Measurements from ENCODE around the gene CA11.
"Not testable (repeated sequence)": the region's sequence is repeated elsewhere in the genome, so short reads cannot be mapped to it uniquely, and the experiment has no call there.

The CA11 gene

GRCh38 chr19:48646001-48646721 is at the start of gene CA11:
TSS of gene CA11 (minus strand) at chr19:48646187. CDS start at chr19:48645632, 555 bp downstream.
- DNase-seq (ENCODE audit: low read depth), result peak; percentile 81

- DNase-seq (ENCODE audit: low read depth), result not testable (repeated sequence)
Measured at GRCh38 chr19:48693629-48694028, 47.6 kb upstream of the CA11 start.

- no peak for DNase-seq (ENCODE audit: low read depth)
Measured at GRCh38 chr19:48689449-48689848, 43.5 kb upstream of the CA11 start.

- DNase-seq (ENCODE audit: low read depth), result no peak
Measured at GRCh38 chr19:48687776-48688175, 41.8 kb upstream of the CA11 start.

- not testable (repeated sequence) for DNase-seq (ENCODE audit: low read depth)
Measured at GRCh38 chr19:48686637-48687036, 40.6 kb upstream of the CA11 start.

GRCh38 chr19:48686088-48686487 is 40.1 kb upstream of the CA11 start:
- DNase-seq (ENCODE audit: low read depth), result no peak

- DNase-seq (ENCODE audit: low read depth), result no peak
Measured at GRCh38 chr19:48685583-48685982, 39.6 kb upstream of the CA11 start.

GRCh38 chr19:48683349-48683748 is 37.4 kb upstream of the CA11 start:
- DNase-seq (ENCODE audit: low read depth), result no peak

GRCh38 chr19:48681127-48681470 is 35.1 kb upstream of the CA11 start:
- DNase-seq (ENCODE audit: low read depth), result no peak

- no peak for DNase-seq (ENCODE audit: low read depth)
Measured at GRCh38 chr19:48680436-48681126, 34.6 kb upstream of the CA11 start.

GRCh38 chr19:48680006-48680405 is 34.0 kb upstream of the CA11 start:
- DNase-seq (ENCODE audit: low read depth), result not testable (repeated sequence)

GRCh38 chr19:48678201-48678600 is 32.2 kb upstream of the CA11 start:
- no peak for DNase-seq (ENCODE audit: low read depth)

- no peak for DNase-seq (ENCODE audit: low read depth)
Measured at GRCh38 chr19:48676887-48677286, 30.9 kb upstream of the CA11 start.

- no peak for DNase-seq (ENCODE audit: low read depth)
Measured at GRCh38 chr19:48676487-48676886, 30.5 kb upstream of the CA11 start.

GRCh38 chr19:48674921-48675824 is 29.2 kb upstream of the CA11 start:
- DNase-seq (ENCODE audit: low read depth), result peak; percentile 57

GRCh38 chr19:48674216-48674809 is 28.3 kb upstream of the CA11 start:
- DNase-seq (ENCODE audit: low read depth), result no peak

GRCh38 chr19:48673436-48674100 is 27.6 kb upstream of the CA11 start:
- DNase-seq (ENCODE audit: low read depth), result no peak

- DNase-seq (ENCODE audit: low read depth), result no peak
Measured at GRCh38 chr19:48672994-48673393, 27.0 kb upstream of the CA11 start, which contains the start of gene NTN5. TSS of gene NTN5 (minus strand) at chr19:48673017. CDS start at chr19:48670986, 2,031 bp downstream.

GRCh38 chr19:48671446-48671995 is 25.5 kb upstream of the CA11 start:
- DNase-seq (ENCODE audit: low read depth), result no peak

- no peak for DNase-seq (ENCODE audit: low read depth)
Measured at GRCh38 chr19:48670699-48671445, 24.9 kb upstream of the CA11 start.

All from stimulated activated CD8-positive, alpha-beta memory T cell treated with anti-CD3 and anti-CD28 coated beads, Interleukin-12 subunit alpha, Interleukin-12 subunit beta, amount 100 ng/mL, for 1 hour (primary cell).